LNCAP (cell line): ENCODE measurements around the gene PPIL3.

ENCODE experiments used
- TF ChIP-seq, protein P1 (sequence below): fragments of 450-650 bp; IDR thresholded peaks from 2 replicates; pipeline ENCODE4 v1.5.1; 2017; ENCODE audit warnings: mild to moderate bottlenecking

PPIL3 gene

DNA sequence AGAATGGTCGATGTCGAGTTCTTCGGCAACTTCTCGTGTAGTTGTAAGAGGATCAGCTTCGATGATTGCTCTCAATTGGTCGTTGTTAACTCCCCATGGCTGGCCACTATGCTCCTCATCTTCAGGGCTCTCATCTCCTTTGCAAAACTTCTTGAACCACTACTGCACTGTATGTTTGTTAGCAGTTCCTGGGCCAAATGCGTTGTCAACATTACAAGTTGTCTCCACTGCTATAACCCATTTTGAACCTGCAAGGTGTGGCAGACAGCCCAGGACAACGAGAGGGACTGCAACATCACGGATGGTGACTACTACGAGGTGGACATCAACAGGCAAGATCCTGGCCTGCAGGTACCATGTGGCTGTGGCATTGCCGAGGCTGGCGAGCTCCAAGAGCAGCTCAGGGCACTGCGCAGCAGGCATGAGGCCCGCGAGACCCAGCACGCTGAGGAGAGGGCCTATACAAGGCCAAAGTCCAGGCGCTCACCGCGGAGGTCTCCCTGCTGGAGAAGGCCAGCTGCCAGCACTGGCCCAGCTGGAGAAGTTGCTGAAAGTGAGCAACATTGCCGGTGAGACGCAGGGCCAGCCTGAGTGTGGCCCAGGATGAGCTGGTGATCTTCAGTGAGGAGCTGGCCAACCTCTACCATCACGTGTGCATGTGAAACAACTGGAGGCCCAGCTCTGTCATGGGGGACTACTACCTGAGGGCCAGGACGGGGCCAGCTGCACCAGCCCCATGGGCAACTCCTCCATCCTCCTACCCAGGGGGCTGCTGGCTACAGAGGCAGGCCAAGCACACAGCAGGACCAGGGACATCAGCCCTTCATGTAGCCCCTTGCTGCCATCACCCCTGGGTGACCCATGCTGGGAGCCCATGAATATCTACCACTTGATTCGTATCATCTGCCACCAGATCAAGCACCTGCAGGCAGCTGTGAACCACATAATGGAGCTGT, 44.6 kb downstream of the PPIL3 start:
- TF ChIP-seq, protein P1, sequence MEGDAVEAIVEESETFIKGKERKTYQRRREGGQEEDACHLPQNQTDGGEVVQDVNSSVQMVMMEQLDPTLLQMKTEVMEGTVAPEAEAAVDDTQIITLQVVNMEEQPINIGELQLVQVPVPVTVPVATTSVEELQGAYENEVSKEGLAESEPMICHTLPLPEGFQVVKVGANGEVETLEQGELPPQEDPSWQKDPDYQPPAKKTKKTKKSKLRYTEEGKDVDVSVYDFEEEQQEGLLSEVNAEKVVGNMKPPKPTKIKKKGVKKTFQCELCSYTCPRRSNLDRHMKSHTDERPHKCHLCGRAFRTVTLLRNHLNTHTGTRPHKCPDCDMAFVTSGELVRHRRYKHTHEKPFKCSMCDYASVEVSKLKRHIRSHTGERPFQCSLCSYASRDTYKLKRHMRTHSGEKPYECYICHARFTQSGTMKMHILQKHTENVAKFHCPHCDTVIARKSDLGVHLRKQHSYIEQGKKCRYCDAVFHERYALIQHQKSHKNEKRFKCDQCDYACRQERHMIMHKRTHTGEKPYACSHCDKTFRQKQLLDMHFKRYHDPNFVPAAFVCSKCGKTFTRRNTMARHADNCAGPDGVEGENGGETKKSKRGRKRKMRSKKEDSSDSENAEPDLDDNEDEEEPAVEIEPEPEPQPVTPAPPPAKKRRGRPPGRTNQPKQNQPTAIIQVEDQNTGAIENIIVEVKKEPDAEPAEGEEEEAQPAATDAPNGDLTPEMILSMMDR, result no peak

DNA sequence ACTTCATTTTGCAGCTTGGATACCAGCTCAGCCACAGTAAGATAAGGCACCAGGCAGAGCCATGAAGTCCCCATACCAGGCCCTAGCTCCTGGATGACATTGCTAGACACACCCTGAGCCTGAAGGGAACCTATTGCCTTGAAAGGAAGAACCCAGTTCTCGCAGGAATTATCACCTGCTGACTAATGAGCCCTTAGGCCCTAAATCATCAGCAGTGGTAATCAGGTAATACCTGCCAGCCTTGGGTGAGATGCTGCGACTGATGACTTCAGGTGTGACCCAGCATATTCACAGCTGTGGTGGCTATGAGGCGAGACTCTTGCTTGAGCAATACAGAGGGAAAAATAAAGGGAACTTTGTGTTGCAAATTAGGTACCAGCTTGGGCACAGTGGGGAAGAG, 49.4 kb downstream of the PPIL3 start:
- TF ChIP-seq, protein P1, result no peak

DNA sequence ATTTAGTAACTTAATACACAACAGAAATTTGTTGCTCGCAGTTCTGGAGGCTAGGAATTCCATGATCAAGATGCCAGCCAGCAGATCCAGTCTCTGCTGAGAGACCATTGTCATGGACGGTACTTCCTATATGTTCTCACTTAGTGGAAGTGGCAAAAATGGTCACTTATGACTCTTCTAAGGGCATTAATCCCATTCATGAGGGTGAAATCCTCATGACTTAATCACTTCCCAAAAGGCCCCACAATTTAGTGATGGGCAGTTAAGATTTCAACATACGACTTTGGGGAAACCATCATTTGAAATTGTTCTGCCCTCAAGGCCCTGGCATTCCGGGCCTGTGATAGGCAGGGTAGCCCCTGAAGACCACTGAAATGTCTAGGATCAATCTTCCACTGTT, 54.2 kb downstream of the PPIL3 start:
- TF ChIP-seq, protein P1, result no peak

DNA sequence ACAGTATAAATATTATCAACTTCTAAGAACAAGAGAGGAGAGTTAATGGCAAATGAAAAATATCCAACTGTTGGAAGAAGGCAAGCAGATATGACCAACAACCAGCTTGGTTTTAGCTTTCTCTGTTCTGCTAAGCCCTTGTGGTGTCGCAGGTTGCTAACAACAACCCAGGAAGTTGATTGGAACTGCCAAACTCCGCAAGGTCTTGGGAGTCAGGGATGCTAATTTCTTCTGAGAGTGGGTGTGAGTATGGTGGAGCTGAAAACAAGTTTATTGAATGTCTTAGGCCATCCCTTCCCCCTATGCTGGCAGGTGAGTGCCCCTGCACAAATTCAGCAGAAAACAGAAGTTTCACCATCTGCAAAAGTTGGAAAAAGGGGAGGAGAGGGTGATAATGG, 59.6 kb downstream of the PPIL3 start:
- TF ChIP-seq, protein P1, result no peak

DNA sequence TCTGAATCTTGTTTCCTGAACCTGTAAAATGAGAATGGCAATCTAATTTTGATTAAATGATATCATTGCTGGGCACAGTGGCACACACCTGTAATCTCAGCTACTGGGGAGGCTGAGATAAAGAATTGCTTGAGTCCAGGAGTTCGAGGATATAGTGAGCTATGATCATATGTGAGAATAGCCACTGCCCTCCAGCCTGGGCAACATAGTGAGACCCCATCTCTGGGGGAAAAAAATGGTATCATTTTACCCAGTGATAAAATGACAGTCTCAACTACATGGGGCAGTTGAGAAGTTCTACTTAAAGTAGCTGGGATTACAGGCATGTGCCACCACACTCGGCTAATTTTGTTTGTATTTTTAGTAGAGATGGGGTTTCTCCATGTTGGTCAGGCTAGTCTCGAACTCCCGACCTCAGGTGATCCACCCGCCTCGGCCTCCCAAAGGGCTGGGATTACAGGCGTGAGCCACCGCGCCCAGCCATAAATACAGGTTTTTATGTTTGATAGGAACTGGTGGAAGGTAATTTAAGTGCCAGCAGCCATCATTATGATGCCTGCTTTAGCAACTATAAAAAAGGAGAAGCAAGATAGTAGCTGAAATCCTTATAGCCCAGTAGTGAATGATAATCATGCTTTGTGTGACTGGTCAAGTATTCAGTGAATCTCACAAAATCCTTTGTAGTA, 60.2 kb downstream of the PPIL3 start:
- TF ChIP-seq, protein P1, result no peak

DNA sequence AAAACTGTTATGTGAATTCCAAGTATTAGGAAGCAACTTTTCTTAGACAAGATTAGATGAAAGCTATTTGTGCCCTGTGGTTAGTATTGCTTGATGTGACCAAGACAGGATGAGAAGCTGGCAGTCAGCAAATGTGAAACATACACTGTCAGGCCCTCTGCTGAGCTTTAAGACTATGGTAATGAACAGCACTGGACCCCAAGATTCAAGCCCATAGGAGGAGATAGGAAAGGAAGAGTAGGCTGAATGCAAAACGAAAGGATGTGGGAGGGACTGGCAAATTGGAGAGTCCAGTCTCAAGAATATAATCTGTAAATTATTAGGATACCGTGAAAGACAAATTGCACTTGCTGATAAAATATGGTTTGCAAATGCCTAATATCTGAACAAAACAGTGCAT, 60.8 kb downstream of the PPIL3 start:
- TF ChIP-seq, protein P1, result no peak

DNA sequence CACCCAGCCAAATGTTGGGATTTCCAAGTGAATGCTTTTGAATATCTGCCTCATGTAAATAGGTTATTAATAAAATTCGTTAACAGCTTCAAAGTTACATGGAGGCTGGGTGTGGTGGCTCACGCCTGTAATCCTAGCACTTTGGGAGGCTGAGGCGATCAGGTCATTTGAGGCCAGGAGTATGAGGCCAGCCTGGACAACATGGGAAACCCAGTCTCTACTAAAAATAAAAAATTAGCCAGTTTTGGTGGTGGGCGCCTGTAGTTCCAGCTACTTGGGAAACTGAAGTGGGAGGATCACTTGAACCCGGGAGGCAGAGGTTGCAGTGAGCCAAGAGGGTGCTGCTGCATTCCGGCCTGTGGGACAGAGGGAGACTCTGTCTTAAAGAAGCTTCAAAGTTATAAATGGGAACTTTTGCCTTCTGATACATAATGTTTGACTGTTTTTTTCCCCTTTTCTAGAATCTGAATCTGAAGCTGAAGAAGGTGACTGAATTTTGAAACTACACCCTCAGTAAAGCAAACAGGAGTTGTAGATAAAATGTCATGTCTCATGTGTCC, 67.1 kb downstream of the PPIL3 start:
- TF ChIP-seq, protein P1, result no peak
